ENCODE results near the gene ACTL10.

DNA sequence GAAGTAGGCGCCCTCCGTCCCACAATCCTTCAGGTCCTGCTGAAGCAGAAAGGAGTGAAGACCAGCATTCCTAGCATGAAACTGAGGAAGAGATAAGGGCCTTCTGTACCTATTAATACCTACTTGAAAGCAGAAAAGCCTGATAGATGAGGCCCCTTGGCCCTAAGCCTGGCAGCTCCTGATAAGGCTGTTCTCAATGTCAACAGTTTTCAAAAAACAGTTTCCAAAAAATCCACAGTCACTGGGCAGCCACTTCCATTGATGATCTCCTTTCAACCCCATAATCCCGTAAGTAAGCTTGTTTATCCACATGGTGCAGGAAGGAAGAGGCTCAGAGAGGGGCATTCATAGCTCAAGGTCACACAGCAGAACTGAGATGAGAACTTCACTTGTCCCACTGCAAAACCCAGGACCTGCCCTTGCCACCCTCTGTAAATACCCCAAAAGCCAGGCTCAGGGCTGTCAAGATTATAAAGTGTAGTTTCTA, 22.2 kb downstream of the ACTL10 start:
- no peak for TF ChIP-seq NFYB (CRISPR knock-in tag; conservative IDR thresholded peaks at IDR 0.05; ENCODE audit: low read depth)
- no peak for TF ChIP-seq CREM (CRISPR knock-in tag; IDR thresholded peaks at IDR 0.05)
- TF ChIP-seq, protein P1, sequence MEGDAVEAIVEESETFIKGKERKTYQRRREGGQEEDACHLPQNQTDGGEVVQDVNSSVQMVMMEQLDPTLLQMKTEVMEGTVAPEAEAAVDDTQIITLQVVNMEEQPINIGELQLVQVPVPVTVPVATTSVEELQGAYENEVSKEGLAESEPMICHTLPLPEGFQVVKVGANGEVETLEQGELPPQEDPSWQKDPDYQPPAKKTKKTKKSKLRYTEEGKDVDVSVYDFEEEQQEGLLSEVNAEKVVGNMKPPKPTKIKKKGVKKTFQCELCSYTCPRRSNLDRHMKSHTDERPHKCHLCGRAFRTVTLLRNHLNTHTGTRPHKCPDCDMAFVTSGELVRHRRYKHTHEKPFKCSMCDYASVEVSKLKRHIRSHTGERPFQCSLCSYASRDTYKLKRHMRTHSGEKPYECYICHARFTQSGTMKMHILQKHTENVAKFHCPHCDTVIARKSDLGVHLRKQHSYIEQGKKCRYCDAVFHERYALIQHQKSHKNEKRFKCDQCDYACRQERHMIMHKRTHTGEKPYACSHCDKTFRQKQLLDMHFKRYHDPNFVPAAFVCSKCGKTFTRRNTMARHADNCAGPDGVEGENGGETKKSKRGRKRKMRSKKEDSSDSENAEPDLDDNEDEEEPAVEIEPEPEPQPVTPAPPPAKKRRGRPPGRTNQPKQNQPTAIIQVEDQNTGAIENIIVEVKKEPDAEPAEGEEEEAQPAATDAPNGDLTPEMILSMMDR (IDR thresholded peaks at IDR 0.05), result no peak
- TF ChIP-seq, protein P2, sequence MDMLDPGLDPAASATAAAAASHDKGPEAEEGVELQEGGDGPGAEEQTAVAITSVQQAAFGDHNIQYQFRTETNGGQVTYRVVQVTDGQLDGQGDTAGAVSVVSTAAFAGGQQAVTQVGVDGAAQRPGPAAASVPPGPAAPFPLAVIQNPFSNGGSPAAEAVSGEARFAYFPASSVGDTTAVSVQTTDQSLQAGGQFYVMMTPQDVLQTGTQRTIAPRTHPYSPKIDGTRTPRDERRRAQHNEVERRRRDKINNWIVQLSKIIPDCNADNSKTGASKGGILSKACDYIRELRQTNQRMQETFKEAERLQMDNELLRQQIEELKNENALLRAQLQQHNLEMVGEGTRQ (CRISPR knock-in tag; IDR thresholded peaks at IDR 0.05), result no peak
- TF ChIP-seq SP1 (CRISPR knock-in tag; conservative IDR thresholded peaks at IDR 0.05), result no peak
- TF ChIP-seq ETV6 (CRISPR knock-in tag; IDR thresholded peaks at IDR 0.05), result no peak
- TF ChIP-seq ATF3 (CRISPR knock-in tag; conservative IDR thresholded peaks at IDR 0.05), result no peak
- TF ChIP-seq, protein P3, sequence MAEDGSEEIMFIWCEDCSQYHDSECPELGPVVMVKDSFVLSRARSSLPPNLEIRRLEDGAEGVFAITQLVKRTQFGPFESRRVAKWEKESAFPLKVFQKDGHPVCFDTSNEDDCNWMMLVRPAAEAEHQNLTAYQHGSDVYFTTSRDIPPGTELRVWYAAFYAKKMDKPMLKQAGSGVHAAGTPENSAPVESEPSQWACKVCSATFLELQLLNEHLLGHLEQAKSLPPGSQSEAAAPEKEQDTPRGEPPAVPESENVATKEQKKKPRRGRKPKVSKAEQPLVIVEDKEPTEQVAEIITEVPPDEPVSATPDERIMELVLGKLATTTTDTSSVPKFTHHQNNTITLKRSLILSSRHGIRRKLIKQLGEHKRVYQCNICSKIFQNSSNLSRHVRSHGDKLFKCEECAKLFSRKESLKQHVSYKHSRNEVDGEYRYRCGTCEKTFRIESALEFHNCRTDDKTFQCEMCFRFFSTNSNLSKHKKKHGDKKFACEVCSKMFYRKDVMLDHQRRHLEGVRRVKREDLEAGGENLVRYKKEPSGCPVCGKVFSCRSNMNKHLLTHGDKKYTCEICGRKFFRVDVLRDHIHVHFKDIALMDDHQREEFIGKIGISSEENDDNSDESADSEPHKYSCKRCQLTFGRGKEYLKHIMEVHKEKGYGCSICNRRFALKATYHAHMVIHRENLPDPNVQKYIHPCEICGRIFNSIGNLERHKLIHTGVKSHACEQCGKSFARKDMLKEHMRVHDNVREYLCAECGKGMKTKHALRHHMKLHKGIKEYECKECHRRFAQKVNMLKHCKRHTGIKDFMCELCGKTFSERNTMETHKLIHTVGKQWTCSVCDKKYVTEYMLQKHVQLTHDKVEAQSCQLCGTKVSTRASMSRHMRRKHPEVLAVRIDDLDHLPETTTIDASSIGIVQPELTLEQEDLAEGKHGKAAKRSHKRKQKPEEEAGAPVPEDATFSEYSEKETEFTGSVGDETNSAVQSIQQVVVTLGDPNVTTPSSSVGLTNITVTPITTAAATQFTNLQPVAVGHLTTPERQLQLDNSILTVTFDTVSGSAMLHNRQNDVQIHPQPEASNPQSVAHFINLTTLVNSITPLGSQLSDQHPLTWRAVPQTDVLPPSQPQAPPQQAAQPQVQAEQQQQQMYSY (CRISPR knock-in tag; IDR thresholded peaks at IDR 0.05), result no peak
- TF ChIP-seq GABPB1 (CRISPR knock-in tag; IDR thresholded peaks at IDR 0.05), result no peak
- no peak for TF ChIP-seq ZNF232 (CRISPR knock-in tag; IDR thresholded peaks at IDR 0.05)
- no peak for TF ChIP-seq STAT6 (CRISPR knock-in tag; conservative IDR thresholded peaks at IDR 0.05; ENCODE audit: low read depth)
- no peak for TF ChIP-seq RELA (CRISPR knock-in tag; IDR thresholded peaks at IDR 0.05; ENCODE audit: borderline replicate concordance)

Data from WTC11 (cell line).